DMS 273 treated with DMSO at 0.1 percent for 48 hours (cell line): Measurements from ENCODE around the gene AHNAK.
A peak's percentile ranks its signal among the peaks of the same experiment; 100 is the strongest.

Experiments used
- DNase-seq: peaks from one replicate; lab custom pipeline; 2025; lab: John Stamatoyannopoulos, UW

The AHNAK gene

DNA sequence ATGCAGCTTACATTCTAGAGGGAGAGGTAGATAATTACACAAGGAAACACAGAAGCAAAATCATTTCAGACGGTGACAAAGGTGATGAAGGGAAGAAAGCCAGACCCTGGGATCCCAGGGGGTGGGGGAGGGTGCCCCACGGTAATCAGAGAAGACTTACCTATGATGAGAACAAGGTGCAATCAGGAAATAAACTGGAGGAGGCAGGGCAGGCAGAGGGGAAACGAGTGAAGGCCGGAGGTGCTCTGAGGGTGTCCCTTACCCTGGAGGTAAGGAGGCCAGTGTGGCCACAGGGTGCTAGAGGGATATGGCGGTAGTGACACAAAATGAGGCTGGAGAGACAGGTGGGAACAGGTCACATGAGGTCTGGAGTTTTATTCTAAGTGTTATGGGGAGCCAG is 141.7 kb downstream of the AHNAK start:
- DNase-seq, result no peak

DNA sequence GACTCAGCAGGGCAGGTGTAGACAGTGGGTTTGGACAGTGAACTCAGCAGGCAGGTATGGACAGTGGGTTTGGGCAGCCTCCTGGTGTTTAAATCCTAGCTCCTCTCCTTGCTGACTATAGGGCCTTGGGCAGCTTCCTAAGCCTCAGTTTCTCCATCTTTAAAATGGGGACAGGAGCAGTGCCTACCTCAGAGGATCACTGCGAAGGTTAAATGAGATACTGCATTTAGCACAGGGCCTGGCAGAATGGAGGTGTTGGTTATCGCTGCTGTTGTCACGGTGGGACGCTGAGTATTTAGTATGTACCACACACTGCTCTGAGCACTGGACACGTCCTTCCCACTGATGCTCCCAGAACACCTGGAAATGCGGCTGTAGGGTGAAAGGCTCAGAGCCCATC is 142.2 kb downstream of the AHNAK start:
- no peak for DNase-seq

DNA sequence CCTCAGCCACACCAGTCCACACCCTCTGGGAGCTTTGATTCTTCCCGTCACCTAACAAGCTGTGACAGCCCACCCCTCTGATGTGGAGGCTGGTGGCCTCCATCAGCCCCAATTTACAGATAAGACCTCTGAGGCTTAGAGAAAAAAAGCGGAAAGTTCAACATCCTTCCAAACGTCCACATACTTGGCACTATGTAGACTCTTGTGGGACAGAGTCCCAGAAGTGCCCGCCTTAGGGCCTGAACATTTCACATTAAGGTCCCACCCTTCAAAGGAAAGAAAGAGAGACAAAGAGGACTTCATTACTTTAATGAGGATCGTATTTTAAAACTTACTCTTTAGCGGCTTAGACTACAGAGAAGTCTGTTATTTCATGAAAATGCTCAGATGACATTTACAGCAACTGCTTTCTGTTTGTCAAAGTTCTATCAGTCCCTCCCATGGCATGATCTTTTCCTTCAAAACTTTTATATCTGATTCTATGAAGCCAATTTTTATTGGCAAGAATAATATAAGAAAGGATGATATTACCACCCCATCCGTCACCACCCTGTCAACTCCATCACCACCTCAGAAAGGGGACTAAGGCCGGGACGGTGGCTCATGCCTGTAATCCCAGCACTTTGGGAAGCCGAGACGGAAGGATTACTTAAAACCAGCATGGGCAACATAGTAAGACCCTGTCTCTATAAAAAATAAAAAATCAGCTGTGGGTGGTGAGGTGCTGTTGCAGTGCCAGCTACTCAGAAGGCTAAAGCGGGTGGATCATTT is 143.5 kb downstream of the AHNAK start:
- no peak for DNase-seq

DNA sequence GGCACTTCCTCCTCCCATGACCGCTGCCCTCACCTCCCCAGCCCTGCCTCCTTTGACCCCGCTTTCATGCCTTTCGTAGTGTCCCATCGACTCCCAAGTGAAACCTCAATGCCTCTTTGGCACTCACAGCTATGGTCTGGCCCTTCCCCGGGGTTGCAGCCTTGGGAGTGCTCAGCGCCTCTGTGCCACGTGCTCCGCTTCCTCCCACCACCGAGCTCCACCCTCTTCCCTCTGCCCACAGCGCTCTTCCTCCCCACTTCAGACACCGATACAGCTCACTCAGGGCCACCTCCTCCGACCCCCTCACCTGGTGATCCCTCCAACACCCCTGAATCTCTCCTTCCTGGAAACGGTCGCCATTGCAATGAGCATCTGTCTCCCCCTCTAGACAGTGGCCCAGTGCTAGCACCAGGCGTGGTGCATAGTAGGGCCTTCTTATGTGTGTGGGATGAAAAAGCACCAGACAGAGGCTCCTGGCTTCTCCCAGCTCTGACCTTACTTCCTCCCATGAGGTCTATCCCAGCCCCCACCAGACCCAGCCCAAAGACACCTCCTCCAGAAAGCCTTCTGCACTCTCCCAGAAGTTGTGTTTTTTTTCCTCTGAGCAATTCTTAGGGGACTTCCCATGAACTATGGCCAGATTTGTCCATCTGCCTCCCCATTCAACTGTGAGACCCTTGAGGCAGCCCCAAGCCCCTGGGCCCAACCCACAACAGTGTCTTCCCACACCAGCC is 144.2 kb downstream of the AHNAK start:
- no peak for DNase-seq

DNA sequence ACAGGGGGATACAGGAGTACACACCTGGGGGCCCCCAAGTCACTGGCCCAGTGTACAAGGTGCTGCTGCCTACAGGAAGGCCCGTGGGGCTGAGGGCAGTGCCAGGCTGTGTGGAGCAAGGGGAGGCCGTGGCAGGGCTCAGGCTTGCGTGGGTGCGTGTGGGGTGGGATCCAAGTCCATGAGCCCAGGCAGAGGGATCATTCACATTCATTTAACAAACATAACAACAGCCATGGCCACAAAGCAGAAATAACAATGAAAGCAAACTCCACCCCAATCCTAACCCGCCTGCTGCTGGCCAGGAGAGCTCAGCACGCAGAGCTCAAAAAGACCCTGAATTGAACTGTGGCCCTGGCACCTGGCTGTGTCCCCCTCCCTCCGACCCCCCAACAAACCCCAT is 144.8 kb downstream of the AHNAK start:
- DNase-seq, result no peak

DNA sequence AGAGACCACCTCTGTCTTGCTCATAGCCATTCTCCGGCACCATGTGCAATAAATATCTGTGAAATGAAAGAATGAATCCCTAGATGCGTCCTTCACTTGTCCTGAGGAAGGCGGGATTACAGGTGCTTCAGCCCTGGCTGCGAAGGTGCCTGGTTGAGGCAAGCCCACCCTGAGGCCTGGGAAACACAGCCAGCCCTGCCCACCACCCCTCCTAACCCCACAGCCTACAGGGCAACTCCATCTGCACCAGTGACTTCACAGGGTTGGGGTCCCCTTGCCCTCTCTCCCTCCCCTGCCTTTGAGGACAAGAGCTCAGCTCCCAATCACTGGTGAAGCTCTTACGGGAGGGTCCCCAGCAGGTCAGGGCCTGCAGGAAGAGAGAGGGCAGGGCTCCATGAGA is 145.2 kb downstream of the AHNAK start:
- no peak for DNase-seq

DNA sequence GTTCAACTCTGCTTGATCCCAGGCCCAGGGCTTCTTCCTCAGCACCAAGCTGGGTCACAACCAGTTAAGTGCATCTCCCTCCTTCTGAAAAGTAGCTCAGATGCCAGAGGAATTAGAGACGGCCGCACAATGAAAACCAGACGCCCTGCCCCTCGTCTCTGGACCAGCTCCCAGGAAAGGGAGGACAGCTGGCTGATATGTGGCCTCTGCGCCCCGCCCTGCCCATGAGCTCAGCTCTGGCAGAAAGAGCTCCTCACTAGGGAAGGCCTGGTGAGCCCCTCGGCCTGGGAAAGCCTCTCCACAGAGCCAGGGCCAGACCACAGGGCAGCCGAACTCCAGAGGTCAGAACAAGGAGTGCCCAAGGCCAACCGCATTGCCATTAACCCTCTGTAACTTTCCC is 145.8 kb downstream of the AHNAK start:
- DNase-seq, result peak; percentile 9

DNA sequence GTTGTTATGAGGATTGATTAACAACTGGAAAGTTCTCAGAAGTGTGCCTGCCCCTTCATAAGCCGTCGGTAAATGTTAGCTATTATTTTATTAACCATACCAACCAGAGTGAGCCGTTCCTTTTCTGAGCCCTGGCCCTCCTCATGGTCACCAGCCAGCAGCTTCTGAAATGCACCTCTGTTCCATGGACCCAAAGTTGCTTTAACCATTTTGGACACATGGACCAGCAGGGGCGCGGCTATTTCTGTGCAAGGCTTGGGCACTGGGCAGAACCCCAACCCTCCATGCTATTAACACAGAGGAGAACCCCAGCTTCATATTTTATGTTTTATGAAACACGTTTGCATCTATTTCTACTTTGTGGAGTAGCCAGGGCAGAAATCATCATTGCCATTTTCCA is 146.3 kb downstream of the AHNAK start:
- DNase-seq, result no peak

DNA sequence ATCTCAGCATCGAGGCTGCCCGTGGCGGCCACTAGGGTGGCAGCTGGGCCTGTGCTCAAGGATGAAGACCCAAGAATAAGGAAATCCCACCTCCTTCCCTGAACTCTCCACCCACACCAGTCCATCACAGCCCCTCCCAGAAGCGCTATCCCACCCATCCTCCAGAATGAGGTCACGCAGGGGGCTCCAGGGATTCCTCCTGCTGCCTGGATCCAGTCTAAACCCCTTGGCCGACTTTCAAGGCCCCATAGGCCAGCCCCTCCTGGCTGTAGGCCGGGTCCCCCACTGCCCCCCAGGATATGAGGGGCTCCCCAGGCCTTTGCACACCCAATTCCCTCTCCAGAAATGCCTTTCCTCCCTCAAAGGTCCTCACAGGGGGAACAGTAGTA is 146.7 kb downstream of the AHNAK start:
- no peak for DNase-seq

DNA sequence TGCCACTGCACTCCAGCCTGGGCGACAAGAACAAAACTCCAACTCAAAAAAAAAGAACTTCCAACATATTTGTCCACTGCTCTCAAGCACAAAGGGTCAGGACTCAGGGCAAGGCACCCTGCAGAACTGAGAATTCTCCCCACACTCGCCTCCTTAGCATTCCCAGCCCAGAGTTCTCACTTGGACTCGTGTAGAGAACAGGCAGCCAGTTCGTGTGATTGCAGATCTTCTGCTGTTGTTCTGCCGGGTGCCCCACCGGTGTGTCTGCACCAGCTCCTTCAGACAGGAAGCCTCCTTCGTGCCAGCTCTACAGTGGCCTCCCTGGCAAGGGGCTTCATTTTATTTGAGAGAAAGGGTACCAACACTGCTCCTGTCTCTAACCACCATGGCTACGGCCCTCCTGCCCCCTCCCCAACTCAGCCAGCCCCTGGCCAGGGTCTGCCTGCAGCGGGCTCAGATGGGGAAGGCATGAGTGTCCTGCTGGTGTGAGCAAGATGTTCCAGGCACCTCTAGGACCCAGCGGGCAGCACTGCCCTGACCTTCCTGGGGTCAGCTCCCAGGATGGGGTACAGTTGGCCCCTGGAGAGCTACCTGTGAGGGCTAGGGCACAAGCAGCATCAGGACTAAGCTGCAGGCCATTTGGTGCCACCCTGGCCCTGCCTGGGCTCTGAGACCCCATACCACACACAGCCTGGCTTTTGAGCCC is 147.3 kb downstream of the AHNAK start:
- no peak for DNase-seq

DNA sequence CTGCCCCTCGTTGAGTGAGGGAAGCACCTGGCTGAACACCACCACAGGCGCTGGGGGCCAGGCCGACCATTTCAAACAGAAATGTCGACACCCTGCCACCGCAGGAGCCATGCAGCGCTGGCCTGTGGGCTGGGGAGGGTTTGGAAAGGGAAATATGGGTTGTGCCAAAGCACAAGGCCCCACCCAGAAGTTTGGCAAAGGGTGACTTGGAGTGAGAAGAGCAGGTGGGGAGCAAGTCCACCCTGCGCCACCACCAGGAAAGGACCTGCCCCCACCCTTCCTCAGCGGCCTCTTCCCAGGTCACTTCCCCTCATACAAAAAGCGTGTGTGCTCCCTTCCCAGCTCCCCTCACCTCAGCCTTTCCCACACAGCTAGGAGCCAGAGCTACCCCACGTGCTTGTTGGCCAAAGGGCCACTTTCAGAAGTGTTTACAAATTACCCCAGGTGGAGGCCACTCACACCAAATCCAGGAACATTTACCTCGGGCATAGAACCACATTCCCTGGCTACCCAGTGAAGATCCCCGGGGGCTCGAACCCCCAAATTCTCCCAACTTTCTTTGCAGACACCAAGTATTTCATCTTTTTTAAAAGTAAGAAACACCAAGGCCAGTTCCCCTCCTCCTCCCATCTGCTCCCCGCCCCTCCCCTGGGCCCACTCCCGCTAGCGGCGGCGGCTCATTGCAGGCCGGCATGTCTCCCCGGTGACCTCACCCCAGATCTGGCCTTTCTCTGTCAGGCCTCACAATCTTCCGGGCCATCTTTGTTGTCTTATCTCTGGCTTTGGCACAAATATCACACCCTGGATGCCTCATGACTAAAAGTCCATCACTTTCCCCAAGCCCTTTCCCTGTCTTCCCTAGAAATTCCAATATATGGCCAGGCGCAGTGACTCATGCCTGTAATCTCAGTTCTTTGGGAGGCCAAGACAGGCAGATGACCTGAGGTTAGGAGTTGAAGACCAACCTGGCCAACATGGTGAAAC is 148.3 kb downstream of the AHNAK start:
- no peak for DNase-seq

DNA sequence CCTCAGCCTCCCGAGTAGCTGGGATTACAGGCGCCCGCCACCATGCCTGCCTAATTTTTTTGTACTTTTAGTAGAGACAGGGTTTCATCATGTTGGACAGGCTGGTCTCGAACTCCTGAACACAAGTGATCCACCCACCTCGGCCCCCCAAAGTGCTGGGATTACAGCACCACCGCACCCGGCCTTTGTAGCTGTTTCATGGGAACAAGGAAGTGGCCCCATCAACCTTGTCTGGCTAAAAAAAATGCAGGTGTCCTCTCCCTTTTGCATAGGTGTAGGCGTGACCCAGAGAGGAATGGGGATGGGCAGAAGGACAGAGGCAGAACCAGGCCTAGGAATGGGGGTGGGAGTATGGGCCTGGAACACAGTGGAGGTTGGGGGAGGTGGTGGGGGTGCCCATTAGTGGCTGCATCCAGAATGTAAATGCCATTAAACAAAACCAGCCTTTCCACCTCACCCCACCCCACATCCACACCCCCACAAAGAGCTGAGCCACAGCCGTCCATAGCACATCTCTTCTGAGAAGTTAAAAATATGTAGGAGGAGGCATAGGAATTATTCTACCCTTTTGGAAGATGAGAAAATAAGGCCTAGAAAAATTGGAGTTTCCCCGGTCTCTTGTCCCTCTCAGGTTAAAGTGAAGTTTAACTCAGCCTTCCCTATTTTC is 150.6 kb downstream of the AHNAK start:
- DNase-seq, result no peak

DNA sequence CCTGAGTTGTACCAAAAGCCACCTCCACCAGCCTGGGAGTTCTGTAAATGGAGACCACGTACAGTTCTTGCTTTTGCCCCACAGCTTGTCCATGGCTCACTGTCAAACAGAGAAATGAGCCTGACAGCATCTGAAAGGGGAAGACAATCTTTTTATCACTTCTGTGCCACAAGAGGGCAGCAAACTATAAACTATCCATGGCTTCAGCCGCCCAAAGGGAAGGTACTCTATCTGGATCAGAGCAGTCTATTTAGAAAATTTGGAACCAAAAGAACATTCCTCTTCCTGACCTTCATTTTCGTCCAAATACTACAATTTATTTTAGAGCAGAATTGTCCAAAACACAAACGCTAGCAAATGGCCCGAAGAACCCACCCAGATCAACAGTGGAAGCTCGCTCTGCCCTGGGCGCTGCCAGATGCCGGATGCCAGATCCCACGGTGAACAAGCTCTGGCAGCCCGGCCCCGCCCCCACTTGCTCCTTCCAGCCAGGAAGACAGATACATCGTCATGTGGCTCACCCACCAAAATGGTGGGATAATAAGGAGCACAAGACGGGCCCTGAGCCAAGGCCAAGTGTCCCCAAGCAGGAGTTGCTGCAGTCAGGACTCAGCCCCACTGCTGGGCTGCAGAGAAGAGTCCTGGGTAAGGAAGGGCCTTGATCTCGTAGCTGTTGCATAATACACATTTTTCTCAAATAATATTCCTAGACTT is 151.6 kb downstream of the AHNAK start:
- DNase-seq, result peak; percentile 58

DNA sequence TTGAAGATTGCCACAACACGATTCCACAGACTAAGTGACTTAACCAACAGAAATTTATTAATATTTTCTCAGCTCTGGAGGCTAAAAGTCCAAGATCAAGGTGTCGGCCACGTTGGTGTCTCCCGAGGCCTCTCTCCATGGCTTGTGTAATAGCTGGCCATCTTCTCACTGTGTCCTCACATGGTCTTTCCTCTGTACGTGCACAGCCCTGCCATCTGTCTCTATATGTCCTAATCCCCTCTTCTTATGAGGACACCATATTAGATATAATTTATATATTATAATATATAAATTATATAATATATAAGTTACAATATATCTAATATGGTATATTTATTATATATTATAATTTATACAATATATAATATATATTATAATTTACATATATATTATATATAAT is 152.9 kb downstream of the AHNAK start:
- DNase-seq, result no peak

DNA sequence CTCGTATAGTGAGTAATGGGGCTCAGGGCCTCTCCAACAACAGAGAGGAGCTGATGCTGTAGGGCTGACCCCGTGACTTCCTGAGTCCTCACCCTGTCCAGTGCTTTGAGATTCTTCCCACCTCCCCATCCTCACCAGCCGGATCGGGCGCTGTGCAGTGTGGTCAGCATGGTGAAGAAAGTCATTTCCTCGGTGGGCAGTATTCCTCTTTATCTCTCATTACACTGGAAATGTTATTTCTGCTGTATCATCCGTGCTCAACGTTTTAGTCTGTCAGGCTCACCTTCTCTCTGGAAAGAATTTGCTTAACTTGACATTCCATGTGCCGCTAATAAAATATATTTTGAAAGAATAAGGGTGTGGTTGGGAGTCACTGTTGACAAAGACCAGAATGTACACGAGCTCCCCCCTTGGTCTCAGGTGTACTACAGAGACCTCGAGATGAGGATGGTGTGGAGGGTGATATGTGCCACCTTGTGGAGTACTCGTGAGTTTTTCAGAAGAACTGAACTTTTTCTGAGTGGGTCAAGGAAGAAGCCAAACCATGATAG is 153.5 kb downstream of the AHNAK start:
- no peak for DNase-seq

DNA sequence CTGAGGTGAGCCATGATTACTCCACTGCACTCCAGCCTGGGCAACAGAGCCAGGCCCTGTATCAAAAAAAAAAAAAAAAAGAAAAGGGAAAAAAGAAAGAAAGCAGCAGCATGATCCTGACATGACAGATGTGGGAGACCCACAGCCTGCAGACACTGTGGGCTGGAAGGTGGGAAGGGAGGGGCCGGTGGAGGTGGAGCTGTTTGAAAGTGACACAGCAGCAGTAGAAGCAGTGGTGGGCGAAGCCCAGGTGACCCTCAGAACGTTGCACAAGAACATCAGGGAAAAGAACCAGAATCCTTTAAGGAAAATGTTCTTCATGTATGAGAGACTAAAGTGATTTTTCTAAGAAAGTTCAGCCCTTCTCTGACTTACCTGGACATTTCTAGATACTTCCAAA is 154.1 kb downstream of the AHNAK start:
- DNase-seq, result no peak

DNA sequence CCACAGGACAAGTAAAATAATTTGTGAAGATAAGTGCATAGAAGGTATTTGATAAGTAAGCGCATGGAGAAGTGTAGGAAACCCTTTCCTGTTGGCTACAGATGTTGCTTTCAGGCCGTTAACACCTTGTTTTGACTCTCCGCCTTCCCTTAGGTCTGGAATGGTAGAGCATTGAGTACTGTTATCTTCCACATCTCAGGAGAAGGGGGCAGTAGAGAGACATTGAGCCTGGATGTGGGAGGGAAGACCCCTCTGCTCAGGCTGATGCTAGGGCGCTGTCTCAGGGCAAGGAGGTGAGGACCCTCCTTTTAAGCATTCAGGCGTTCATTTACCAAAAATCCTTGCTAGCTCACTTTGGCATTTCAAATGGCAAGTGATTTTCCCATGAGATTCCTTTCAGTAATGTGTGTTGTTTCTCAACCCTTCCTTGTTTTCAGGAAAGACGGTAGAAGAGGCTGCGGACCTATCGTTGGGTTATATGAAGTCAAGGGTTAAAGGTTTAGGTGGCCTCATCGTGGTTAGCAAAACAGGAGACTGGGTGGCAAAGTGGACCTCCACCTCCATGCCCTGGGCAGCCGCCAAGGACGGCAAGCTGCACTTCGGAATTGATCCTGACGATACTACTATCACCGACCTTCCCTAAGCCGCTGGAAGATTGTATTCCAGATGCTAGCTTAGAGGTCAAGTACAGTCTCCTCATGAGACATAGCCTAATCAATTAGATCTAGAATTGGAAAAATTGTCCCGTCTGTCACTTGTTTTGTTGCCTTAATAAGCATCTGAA is 154.8 kb downstream of the AHNAK start:
- DNase-seq, result no peak

DNA sequence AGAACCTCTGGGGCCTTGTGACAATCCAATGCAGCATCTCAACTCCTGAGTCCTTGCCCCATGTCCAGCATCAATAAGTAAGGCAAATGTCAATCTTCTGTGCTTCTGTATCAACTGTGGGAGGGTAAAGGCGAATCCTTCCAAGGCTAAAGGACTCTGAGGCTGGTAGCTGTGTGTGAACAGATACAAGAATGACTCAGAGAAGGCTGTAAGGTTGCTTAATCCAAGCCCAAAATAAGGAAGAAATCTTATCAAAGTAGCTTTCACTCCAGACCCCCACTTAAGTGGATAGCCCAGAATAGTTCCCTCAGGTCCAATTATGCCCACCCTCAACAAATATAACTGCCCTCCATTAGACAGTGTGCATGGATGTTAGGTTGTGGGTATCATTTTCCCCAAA is 155.9 kb downstream of the AHNAK start:
- DNase-seq, result no peak

DNA sequence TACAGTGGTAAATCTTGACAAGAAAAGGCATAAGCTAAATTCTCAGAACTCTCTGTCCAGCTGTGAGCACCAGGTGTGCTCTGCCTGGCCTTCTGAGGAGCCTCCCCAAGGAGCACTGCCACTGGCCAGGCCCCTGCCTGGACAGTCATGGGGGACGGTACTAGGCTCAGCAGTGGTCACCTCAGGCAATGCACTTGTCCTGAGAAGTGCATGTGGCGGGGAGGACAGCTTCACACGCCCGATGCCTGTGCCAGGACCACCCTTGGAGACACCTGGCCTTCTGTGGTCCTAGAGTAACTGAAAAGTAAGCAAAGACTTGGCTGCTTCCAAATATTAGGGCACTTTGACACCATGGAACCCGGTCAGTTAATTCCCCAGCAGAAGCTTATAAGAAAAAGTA is 156.4 kb downstream of the AHNAK start:
- no peak for DNase-seq

DNA sequence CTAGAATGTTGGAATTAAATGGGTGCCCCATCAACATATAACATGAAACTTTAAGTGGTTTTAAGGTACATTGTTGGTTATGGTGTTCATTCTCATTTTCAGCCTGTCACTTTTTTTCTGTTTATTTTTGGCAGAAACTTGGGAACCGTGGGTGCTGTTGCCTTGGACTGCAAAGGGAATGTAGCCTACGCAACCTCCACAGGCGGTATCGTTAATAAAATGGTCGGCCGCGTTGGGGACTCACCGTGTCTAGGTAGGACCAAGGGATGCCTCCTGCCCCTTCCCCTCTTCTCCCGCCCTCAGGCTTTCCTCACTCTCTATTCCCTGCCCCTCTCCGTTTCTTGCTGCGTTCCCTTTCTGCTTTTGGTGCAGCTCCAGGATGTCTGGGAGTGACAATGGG is 157.6 kb downstream of the AHNAK start:
- DNase-seq, result no peak
